ENCODE results near the gene BEND6. TPM values are rescaled to one million over a fixed set of nuclear protein-coding genes. Genes with fewer than 3 reads are reported as not detected.

Gene BEND6
- total RNA-seq, 1 experiment from 2014 or later: 1.4 TPM

DNA sequence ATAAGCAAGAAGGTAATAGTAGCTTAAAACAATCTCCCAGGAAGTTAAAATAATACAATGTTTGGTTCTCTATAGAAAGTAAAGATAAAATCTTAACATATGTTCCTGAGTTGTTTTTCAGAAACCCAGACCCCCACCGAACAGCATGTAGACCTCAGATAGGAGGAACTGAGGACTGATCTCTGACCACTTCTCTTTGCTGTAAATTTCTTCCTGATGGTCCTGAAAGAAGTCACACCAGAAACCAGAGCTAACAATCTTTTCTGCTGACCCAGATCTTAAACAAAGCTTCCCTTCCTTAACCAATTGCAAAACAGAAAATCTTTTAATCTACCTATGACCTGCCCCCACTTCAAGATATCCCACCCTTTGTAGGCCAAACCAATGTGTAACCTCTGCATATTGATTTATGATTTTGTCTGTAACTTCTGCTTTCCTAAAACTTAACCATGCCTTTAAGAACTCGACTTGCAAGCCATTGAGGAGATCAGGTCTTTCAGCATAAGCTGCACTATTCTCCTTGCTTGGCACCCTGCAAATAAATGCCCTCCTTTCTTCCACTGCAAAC, 21.9 kb upstream of the BEND6 start:
- no peak overlapping the region for H3K27ac ChIP-seq (ENCODE audit: insufficient read length, low read depth, low read length)
- H3K23me2 ChIP-seq (ENCODE audit: insufficient read length, low read depth, low read length, poor library complexity, severe bottlenecking): no peaks in the 10 kb centered on the region
- no peak overlapping the region for H3K4ac ChIP-seq (ENCODE audit: low read depth, low read length)
- no peaks in the 10 kb centered on the region for H3K27me3 Mint-ChIP-seq (ENCODE audit: low read depth)
- H2BK5ac ChIP-seq (ENCODE audit: insufficient read length, low read length): no peak overlapping the region
- no peak overlapping the region for H3K27ac Mint-ChIP-seq
- H3K27me3 ChIP-seq (ENCODE audit: insufficient read depth, low read length): no peaks in the 10 kb centered on the region
- H3K36me3 Mint-ChIP-seq (ENCODE audit: insufficient read depth in 1 of 3, low read depth in 3 of 3): no peaks in the 10 kb centered on the region
- no peak overlapping the region for H3K23ac ChIP-seq (ENCODE audit: insufficient read length, low read depth, low read length)
- no peak overlapping the region for H3K9ac ChIP-seq (ENCODE audit: extremely low read depth, insufficient read length, low read length)
- no peak overlapping the region for H2AFZ ChIP-seq (ENCODE audit: low read length)
- no peak overlapping the region for H3K14ac ChIP-seq (ENCODE audit: insufficient read depth, low read length)
- no peak overlapping the region for H4K8ac ChIP-seq (replicated peaks; ENCODE audit: insufficient read length, low read depth, low read length)
- no peak overlapping the region for H4K91ac ChIP-seq (ENCODE audit: insufficient read length, low read depth, low read length)
- H2BK15ac ChIP-seq (ENCODE audit: low read depth, low read length): no peak overlapping the region
- peaks cover 4 to 5% of the 10 kb centered on the region in 2 experiments for H3K4me1 Mint-ChIP-seq
- WGBS (ENCODE audit: extremely low coverage, insufficient read length, low lambda C conversion rate): no CpG with 5 or more reads among the region's 2 CpGs
- H3K79me2 ChIP-seq (ENCODE audit: insufficient read depth, low read length): no peaks in the 10 kb centered on the region
- H2AK5ac ChIP-seq (ENCODE audit: insufficient read length, low read length): no peak overlapping the region
- H3K4me2 ChIP-seq (ENCODE audit: insufficient read depth, insufficient read length, low read length): no peak overlapping the region
- no peaks in the 10 kb centered on the region for H3K79me1 ChIP-seq (ENCODE audit: insufficient read depth, low read depth, low read length, poor library complexity, severe bottlenecking)
- H3T11ph ChIP-seq (ENCODE audit: low read length): no peak overlapping the region
- no peaks in the 10 kb centered on the region; the same call in 1 of the 2 replicates for H3K4me1 ChIP-seq (ENCODE audit: insufficient read depth, low read length)
- H2BK20ac ChIP-seq (ENCODE audit: low read depth, low read length, poor library complexity, severe bottlenecking): no peak overlapping the region
- H3K56ac ChIP-seq (ENCODE audit: insufficient read length, low read depth, low read length): no peak overlapping the region
- TF ChIP-seq, protein P1, sequence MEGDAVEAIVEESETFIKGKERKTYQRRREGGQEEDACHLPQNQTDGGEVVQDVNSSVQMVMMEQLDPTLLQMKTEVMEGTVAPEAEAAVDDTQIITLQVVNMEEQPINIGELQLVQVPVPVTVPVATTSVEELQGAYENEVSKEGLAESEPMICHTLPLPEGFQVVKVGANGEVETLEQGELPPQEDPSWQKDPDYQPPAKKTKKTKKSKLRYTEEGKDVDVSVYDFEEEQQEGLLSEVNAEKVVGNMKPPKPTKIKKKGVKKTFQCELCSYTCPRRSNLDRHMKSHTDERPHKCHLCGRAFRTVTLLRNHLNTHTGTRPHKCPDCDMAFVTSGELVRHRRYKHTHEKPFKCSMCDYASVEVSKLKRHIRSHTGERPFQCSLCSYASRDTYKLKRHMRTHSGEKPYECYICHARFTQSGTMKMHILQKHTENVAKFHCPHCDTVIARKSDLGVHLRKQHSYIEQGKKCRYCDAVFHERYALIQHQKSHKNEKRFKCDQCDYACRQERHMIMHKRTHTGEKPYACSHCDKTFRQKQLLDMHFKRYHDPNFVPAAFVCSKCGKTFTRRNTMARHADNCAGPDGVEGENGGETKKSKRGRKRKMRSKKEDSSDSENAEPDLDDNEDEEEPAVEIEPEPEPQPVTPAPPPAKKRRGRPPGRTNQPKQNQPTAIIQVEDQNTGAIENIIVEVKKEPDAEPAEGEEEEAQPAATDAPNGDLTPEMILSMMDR (conservative IDR thresholded peaks at IDR 0.05): no peak
- no peak overlapping the region for H3K18ac ChIP-seq (ENCODE audit: insufficient read length, low read depth, low read length)
- no peak overlapping the region for H2BK120ac ChIP-seq (ENCODE audit: low read depth, low read length, poor library complexity, severe bottlenecking)
- H4K20me1 ChIP-seq (ENCODE audit: control insufficient read depth, insufficient read depth, insufficient read length): no peaks in the 10 kb centered on the region
- no peak overlapping the region for H3K4me3 Mint-ChIP-seq
- H4K5ac ChIP-seq (ENCODE audit: insufficient read length, low read depth, low read length): no peak overlapping the region
- DNase-seq: no peak
- no peak overlapping the region for H2BK12ac ChIP-seq (ENCODE audit: insufficient read length, low read depth, low read length)
- H3K9me3 ChIP-seq (ENCODE audit: control insufficient read depth, low read depth, low read length): no peaks in the 10 kb centered on the region
- no peaks in the 10 kb centered on the region for H3K9me3 Mint-ChIP-seq
